IPS DF 19.7 (cell line): ENCODE data around the gene H6PD.
"Not testable (repeated sequence)": the region's sequence is repeated elsewhere in the genome, so short reads cannot be mapped to it uniquely, and the experiment has no call there.

ENCODE experiments used
- DNase-seq: peaks from one replicate; pipeline ENCODE4 v3.0.0-alpha.2; 2013; ENCODE audit warnings: low read depth, low spot score

Gene H6PD

GRCh38 chr1:9295884-9296283, 61.3 kb downstream of the H6PD start:
- no peak for DNase-seq

GRCh38 chr1:9296850-9297249, 62.3 kb downstream of the H6PD start:
- no peak for DNase-seq

GRCh38 chr1:9297831-9298230, 63.3 kb downstream of the H6PD start:
- DNase-seq: no peak

GRCh38 chr1:9298282-9298681, 63.7 kb downstream of the H6PD start:
- DNase-seq: no peak

- DNase-seq: not testable (repeated sequence)
These were observed 65.3 kb downstream of the H6PD start for GRCh38 chr1:9299571-9300541.

GRCh38 chr1:9300573-9300972, 66.0 kb downstream of the H6PD start:
- no peak for DNase-seq

- DNase-seq: no peak
These were observed 68.4 kb downstream of the H6PD start for GRCh38 chr1:9302745-9303524.

GRCh38 chr1:9303916-9304315, 69.3 kb downstream of the H6PD start:
- DNase-seq: no peak

GRCh38 chr1:9305216-9305615, 70.6 kb downstream of the H6PD start:
- DNase-seq: no peak

GRCh38 chr1:9306006-9306405, 71.4 kb downstream of the H6PD start:
- DNase-seq: no peak

- no peak for DNase-seq
These were observed 72.7 kb downstream of the H6PD start for GRCh38 chr1:9307303-9307702.

GRCh38 chr1:9308236-9308785, 73.7 kb downstream of the H6PD start:
- no peak for DNase-seq

GRCh38 chr1:9309080-9309479, 74.5 kb downstream of the H6PD start:
- no peak for DNase-seq

- no peak for DNase-seq
These were observed 75.4 kb downstream of the H6PD start for GRCh38 chr1:9309991-9310390.

GRCh38 chr1:9311029-9311428, 76.5 kb downstream of the H6PD start:
- no peak for DNase-seq

GRCh38 chr1:9311479-9311878, 76.9 kb downstream of the H6PD start:
- DNase-seq: no peak

GRCh38 chr1:9312168-9312720, 77.7 kb downstream of the H6PD start:
- no peak for DNase-seq

- DNase-seq: no peak
These were observed 79.0 kb downstream of the H6PD start for GRCh38 chr1:9313576-9313975.

- no peak for DNase-seq
These were observed 79.5 kb downstream of the H6PD start for GRCh38 chr1:9314111-9314510.

GRCh38 chr1:9314711-9315379, 80.3 kb downstream of the H6PD start:
- DNase-seq: no peak

GRCh38 chr1:9315411-9316079, 81.0 kb downstream of the H6PD start:
- DNase-seq: no peak
